HG03103 (cell line): ENCODE results near the gene PTPN14.
"Not testable (repeated sequence)": the region's sequence is repeated elsewhere in the genome, so short reads cannot be mapped to it uniquely, and the experiment has no call there.

ENCODE experiments used
- ATAC-seq: cut with Tn5 transposase; IDR thresholded peaks from one replicate; pipeline ENCODE4 v1.9.1; 2021; ENCODE audit warnings: low read depth; ENCODE audit not compliant: unreplicated experiment

The PTPN14 gene

DNA sequence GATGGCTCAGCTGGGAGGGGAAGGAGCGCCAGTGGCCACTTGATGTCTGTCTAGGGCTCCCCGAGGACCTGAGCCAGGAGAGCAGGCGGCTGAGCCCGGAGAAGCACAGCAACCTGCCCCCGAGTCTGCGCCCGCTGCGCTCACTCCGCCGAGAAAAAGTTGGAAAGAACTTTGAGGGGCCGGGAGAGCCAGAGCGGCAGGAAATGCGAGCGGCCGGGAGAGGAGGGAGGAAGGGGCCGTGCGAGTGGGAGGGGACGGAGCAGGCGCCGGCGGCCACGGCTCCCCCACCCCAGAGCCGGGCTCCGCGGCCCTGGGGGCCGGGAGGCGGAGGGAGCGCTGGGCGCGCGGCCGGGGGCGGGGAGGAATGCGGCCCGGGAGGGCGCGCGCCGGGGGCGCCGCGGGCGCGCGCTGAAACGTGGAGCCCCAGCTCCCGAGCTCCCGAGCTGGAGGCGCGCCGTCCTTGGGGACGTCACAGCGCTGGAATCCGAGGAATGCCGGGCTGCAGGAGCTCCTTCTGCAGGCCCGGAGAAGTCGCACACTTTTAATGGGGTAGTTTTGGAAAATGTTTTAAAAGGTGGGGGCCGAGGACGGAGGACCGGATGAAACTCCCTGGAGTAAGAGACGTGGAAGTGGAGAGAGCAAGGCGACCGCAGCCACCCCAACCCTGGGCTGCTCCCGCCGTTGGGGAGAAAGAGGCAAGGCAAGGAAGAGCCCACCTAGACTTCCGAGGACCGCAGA, at the start of gene PTPN14:
Gene PTPN14 (minus strand): TSS at position 167 of the 738 bp plus-strand sequence. CDS start 86,799 bp downstream, outside the sequence.
- no peak for ATAC-seq

DNA sequence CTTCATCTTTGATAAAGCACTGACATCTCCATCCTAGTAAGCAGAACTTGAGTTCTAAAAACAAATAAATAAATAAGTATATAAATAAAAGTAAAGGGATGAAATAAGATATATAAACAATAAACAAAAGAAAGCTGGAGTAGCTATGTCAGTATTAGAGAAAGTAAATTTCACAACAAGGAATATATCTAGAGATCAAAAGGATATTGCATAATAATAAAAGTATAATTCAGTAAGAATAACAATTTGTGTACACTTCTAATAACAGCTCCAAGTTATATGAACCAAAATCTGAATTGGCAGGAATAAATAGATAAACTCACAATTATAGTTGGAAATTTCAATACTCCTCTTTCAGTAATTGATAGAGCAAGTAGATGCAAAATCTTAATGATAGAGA, 41.8 kb upstream of the PTPN14 start:
- no peak for ATAC-seq

DNA sequence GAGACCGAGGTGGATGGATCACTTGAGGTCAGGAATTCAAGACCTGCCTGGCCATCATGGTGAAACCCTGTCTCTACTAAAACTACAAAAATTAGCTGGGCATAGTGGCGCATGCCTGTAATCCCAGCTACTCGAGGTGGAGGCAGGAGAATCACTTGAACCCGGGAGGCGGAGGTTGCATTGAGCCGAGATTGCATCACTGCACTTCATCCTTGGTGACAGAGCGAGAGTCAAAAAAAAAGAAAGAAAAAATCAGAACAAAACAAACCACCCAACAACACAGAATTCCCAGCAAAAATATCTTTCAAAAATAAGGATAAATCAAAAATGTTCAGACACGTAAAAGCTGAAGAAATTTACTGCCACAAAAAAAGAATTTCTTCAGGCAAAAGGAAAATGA, 40.5 kb upstream of the PTPN14 start:
- not testable (repeated sequence) for ATAC-seq

DNA sequence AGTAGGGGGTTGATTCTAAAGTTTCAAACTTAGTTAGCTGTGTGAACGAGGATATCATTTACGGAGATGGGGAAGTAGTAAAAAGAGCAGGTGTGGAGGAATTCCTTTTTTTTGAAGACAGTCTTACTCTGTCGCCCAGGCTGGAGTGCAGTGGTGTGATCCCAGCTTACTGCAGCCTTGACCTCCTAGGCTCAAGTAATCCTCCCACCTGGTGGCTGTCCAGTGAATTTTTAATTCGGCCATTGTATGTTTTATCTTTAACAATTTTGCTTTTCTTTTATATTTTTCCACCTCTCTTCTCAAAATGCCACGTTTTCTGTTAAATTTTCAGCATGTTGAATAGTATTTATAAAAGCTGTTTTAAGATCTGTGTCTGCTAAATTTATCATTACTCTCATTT, 39.3 kb upstream of the PTPN14 start:
- ATAC-seq, result no peak

DNA sequence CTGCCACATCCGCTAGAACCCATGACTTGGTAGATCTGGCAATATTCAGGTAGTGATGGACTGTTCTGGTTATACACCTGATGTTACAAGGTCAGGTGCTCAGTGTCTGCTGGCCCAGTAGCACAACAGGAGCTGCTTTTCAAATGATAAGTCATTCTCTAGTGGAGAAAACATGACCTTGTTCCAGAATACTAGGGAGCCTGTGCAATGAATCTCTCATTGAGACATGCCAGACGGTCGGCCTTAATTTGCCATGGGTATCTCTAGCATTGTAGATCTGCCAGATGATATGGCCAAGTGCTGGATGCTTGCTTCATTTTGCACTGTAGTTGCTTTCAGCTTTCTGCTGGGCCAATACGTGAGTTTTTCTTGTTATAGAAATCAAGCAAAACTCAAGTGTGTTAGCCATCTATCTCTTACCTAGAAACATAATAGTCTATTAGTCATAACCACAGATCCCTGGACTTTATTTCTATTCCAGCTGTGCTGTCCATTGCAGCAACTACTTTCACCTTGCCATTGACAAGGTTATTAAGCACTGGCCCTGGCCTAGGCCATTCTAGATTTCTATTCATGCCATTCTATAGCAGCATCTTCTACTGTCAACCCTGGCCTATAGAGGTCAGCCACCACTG, 37.7 kb upstream of the PTPN14 start:
- ATAC-seq, result no peak

DNA sequence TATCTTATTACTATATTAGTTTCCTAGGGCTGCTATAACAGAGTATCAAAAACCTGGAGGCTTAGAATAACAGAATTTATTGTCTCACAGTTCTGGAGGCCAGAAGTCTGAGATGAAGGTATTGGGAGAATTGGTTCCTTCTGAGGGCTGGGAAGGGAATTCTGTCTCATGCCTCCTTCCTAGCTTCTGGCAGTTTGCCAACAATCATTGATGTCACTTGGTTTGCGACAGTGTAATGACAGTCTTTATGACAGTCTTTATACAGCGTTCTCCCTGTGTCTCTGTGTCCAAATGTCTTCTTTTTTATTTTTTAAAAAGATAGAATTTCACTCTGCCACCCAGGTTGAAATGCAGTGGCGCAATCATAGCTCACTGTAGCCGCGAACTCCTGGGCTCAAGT, 35.8 kb upstream of the PTPN14 start:
- no peak for ATAC-seq

DNA sequence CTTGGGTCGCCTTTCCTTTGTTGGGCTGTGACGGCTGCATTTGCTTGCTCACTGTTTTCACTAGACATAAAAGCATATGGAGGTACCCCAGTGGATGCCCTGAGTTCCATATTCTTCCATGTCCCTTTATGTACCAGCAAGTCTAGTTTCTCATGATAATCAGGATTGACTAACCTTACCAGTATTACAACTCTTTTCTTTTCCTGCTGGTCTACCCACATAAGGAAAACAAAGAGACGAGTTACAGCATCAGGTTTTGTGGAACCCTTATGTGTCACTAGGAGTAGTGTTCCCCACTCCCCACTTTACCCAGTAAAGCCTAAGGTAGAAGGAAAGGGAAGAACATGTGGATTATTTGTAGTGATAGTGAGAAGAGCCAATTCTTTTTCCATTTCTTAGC, 35.2 kb upstream of the PTPN14 start:
- ATAC-seq, result no peak

DNA sequence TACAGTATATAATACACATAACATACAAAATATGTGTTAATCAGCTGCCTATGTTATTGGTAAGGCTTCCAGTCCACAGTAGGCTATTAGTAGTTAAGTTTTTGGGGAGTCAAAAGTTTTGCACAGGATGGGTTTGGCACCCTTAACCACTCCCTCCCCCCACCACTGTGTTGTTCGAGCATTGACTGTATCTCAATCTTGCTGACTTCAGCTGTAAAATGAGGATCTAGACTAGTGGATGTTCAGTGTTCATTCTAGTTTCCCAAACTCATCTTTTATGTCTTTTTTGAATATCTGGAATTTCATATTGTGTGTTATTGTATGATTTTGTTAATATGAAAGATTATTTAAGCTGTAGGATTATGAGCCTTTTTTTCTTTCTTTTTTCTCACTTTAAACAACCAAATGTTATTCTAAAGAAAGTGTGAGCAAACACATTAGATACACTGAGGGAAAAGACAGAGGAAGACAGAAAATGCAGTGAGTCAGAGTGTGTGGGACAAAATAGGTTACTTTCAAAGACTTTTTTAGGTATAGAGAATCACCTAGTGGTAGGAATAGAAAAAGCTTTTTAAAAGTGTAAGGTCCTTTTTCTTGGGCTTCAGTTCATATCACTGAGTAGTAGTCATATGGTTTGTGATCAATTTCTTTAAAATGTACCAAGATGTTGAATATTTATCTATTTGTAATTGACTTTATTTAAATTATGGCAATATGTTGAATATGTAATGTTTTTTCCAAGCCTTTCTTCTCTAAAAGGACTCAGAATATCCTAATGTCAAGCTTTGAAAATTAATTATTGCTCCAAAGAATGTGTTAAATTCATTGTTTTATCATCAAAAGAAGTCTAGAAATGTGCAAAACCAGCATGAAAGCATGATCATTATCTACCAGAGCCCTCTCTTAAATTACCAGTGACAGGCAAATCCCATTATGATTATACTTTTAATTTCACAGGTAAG, 33.7 kb upstream of the PTPN14 start:
- no peak for ATAC-seq

DNA sequence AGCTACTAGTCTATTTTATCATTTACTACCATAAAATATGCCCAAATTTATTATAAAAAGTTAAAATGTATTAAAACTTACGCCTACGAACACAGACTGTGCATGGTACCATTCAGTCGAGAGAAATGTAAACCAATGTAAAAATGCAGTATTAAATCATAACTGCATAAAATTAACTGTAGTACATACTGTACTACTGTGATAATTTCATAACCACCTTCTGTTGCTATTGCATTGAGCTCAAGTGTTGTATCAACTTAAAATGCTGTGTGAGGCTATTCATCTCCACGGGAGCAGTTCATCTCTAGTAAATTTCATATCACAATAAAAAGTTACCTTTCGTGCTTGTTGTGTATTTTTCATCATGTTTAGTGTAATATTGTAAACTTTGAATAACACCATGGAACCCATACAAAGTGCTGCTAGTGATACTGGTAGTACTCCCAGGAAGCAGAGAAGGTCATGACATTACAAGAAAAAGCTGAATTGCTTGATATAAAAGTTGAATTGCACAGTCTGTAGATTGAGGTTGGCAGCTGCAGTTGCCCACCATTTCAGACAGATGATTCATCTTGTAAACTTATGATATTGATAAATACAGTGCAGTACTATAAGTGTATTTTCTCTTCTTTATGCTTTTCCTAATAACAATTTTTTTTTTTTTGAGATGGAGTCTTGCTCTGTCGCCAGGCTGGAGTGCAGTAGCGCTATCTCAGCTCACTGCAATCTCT, 32.6 kb upstream of the PTPN14 start:
- no peak for ATAC-seq

DNA sequence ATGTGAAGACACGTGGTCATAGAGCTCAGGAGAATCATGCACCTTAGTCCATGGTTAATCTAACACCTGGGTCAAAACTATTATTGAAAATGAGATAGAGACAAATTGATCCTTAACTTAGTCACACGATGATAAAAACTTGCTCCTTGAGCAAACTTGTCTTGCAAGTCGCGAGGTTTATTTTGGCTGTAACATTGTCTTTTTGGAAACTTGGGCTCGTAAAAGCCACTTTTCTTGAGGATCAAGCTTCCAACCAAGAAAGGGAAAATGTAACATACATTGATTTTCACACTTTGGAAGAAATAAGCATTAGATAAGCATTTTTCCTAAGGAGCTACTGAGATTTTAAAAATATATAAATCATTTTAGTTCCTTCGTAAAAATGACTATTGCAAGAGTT, 31.7 kb upstream of the PTPN14 start:
- ATAC-seq, result no peak

DNA sequence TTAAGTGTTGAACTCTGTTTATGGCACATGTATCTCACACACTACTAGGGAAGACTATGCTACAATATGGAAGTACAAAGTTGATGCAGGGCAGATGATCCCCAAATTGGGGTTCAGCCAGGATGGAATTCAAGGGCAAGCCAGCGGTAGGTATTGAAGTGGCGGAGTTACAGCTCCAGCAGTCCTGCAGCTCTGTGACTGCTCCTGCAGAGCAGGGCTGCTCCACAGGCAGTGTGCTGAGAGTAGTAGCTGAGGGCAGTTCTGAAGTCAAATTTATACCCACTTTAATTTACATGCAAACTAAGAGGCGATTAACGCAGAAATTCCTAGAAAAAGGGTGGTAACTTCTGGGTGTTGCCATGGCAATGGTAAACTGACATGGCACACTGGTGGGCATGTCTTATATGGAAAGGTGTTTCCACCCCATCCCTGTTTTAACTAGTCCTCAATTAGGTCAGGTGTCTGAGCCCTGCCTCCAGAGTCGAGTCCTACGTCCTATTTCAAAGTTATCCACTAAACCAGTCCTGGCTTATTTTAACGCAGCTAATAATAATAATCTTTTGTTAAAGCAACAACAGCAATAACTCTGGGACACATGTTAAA, 31.0 kb upstream of the PTPN14 start:
- no peak for ATAC-seq

DNA sequence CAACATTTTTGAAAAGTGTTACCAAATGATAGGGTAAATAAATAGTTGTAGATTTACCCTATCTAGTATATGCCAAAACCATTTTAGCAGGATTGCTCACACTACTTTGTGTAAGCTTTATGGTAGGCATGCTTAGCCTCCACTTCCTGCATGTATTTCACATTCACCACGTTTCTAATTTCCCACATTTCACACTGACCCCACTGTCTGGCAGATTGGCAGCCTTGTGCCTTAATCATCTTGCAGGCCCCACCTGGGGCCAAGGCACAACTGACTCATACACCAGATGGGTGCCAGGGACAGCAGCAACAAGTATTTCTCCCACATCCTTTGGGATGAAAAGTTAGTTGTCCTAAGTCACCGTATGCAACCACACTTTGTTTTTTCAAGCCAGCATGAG, 30.4 kb upstream of the PTPN14 start:
- ATAC-seq, result no peak

DNA sequence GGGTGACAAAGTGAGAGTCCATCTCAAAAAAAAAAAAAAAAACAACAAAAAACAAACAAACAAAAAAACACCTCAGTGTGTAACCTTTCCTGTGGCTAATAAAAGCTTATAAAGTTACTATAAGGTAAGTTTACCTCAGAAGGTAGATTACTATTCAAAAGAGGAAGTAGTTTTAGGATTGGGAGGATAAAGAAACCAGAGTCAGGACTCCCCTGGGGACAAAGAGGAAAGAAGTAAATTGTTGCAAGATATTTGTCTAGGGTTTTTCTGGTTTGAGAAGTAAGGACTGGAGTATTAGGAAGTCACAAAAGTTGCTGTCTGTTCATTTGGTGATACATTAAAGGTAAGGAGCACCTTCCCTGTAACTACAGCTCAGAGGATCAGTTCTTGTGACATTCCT, 27.8 kb upstream of the PTPN14 start:
- ATAC-seq, result no peak

DNA sequence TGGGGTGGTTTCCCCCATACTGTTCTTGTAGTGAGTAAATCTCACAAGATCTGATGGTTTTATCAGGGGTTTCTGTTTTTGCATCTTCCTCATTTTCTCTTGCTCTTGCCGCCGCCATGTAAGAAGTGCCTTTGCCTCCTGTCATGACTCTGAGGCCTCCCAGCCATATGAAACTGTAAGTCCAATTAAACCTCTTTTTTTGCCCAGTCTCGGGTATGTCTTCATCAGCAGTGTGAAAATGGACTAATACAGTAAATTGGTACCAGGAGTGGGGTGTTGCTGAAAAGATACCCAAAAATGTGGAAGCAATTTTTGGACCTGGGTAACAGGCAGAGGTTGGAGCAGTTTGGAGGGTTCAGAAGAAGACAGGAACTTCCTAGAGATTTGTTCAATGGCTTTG, 24.7 kb upstream of the PTPN14 start:
- ATAC-seq, result not testable (repeated sequence)

DNA sequence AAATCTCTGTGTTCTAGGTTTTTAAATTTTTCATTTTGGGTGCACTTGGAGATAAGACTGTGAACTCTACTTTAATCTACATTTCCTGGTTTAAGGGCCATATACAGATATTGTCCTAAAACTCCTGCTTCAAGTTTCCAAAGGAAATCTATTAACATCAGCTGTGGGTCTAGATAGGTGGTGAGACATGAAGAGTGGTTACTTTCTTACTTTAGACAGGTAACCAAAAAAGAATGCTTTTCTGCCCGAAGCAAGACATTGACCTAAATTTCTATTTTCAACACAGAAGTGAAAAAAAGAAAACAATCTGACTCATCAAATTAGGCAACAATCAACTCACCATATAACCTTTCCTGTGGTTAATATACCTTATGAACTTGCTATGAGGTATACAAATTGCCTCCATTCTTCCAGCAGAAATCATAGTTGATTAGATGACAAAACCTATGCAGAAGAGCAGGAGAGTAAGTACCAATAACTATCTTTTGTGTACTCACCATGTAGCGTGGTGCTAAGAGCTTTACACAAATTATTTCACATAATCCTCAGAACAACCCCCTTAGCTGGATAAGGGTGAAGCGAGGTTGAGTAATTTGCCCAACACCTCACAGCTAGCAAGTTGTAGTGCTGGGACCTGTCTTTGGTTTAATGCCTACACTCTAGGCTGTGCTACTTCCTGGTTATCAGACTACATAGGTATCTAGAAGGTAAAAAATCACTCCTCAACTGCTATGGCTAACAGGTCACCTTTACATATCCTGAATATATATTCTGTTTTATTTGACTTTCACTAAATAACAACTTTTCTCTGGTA, 23.4 kb upstream of the PTPN14 start:
- no peak for ATAC-seq

DNA sequence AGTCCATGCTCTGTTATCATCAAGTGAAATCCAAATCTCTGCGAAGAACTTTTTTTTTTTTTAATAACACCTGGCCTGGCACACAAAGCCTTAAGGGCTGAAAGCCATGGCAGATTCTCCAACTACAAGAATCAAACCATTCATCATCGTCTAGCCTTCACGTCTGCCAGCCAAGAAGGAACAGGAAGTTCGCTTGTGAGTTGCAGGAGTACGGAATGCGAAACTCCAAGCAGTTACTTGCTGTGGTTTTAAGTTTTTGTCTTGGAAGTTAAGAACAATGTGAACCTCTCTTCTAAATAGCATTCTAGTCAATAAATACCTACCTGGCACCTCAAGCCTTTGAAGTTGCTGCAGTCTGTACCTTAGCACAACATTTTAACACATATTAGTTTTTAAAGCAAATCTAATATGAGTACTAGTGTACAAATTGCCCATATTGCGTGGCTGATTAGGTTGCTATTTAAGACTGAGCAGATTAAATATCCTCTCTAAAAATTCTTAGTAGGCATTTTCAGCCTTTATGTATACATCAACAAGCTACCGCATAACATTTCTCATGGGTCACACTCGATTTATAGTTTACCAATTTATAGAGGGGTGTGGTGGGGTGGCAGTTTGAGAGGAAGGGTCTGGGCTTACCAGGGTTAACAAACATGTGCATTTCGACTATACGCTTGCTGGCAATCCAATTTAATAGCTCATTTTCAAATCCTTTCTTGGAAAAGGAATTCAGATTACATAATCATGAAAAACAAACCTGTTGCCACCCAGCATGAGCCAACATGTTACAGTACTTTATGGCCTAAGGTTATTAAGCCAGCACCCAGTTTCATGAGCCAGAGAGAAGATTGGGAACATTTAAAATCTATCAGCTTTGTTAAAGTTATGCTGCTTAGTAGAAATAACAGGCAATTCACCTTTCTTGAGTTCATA, 22.2 kb upstream of the PTPN14 start:
- ATAC-seq, result no peak

DNA sequence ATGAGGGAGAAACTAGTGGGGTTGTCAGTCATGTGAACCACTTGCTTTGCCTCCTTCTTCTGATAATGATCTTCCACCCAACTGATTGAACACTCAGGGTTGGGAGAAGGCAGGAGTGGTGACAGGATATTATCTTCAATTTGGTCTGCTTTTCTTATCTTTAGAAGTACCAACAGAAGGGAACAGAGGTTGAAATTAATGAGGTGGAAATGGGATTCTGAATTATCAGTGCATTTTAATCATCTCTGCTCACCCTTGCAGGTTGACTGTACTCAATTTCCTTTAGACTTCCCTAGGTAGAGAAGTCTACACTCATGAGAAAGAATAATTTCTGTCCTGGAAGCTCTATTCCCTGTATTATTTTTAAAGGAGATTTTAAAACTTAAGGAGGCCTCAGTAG, 19.9 kb upstream of the PTPN14 start:
- ATAC-seq, result no peak

DNA sequence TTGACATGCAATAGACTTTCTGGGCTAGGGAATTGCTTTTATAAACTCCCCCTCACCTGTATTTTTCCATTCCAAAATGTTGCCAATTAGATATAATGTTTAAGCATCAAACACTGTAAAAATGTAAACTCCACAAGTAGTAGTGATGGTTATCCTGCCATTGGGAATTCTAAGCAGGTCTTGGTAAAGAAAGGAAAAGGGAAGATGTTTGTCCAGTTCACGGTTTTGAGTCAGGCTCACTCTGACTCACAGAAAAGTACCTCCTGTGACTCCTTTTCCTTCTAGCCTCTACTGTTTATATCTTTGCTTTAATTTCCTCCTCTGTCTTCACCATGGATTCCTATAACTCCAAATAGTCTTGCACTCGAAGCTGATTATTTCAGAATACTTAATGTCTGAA, 19.0 kb upstream of the PTPN14 start:
- no peak for ATAC-seq
